GM12891 (cell line): ENCODE data around the gene NPHP4.

Source experiments
- POLR2A ChIP-seq: IDR thresholded peaks from 2 replicates; pipeline ENCODE4 v1.6.1; 2011; ENCODE audit warnings: low read depth, low read length, control low read depth
- POLR2AphosphoS5 ChIP-seq: IDR thresholded peaks from 2 replicates; pipeline ENCODE4 v1.6.1; 2011; ENCODE audit warnings: low read depth, low read length, control low read depth
- TAF1 ChIP-seq: IDR thresholded peaks from 2 replicates; pipeline ENCODE4 v1.6.1; 2011; ENCODE audit warnings: low read depth, low read length, control low read depth

GRCh38 chr1:5833911-5834310 lies 158.3 kb downstream of the NPHP4 start:
- TF ChIP-seq POLR2A (no peak), TAF1 (no peak), POLR2AphosphoS5 (no peak)
